Thyroid gland (tissue), 4 donors: ENCODE results near the gene NFATC2IP.

Experiments
- POLR2A ChIP-seq, 2 donors: fragments of 450-650 bp; IDR thresholded peaks; one replicate each; pipeline ENCODE4 v1.6.1; 2017; ENCODE audit warnings: antibody characterized with exemption in 2 of 2, mild to moderate bottlenecking in 2 of 2, moderate library complexity in 1 of 2
- TF ChIP-seq, protein P1 (sequence below), 6 experiments: fragments of 200-600 bp in 3 of 6; fragments of 450-650 bp in 3 of 6; sonication (generic) in 3 of 6; IDR thresholded peaks; one replicate each; pipeline ENCODE4 v1.5.1; 2016 to 2019; ENCODE audit warnings: antibody characterized with exemption in 6 of 6, mild to moderate bottlenecking in 2 of 6, inconsistent platforms in 1 of 6, moderate library complexity in 1 of 6

GRCh38 chr16:28902909-28903308 is 47.8 kb upstream of the NFATC2IP start:
- TF ChIP-seq, protein P1, sequence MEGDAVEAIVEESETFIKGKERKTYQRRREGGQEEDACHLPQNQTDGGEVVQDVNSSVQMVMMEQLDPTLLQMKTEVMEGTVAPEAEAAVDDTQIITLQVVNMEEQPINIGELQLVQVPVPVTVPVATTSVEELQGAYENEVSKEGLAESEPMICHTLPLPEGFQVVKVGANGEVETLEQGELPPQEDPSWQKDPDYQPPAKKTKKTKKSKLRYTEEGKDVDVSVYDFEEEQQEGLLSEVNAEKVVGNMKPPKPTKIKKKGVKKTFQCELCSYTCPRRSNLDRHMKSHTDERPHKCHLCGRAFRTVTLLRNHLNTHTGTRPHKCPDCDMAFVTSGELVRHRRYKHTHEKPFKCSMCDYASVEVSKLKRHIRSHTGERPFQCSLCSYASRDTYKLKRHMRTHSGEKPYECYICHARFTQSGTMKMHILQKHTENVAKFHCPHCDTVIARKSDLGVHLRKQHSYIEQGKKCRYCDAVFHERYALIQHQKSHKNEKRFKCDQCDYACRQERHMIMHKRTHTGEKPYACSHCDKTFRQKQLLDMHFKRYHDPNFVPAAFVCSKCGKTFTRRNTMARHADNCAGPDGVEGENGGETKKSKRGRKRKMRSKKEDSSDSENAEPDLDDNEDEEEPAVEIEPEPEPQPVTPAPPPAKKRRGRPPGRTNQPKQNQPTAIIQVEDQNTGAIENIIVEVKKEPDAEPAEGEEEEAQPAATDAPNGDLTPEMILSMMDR (IDR thresholded peaks at IDR 0.05) = no peak
- no peak for TF ChIP-seq POLR2A (IDR thresholded peaks at IDR 0.05)
